Esophagus muscularis mucosa (tissue), 4 donors: Measurements from ENCODE around the gene CMPK1. TPM values are rescaled to one million over a fixed set of nuclear protein-coding genes. Genes with fewer than 3 reads are reported as not detected.

ENCODE experiments used
- DNase-seq: peaks from one replicate; pipeline ENCODE4 v3.0.0-alpha.2; 2017; ENCODE audit errors: extremely low spot score
- H3K27ac ChIP-seq, 4 donors: fragments of 200-600 bp; sonication (generic); replicated peaks in 1 of 4; 1 replicate in 3 of 4; 2 replicates in 1 of 4; pipeline ENCODE4 v1.5.1; 2016 to 2019; ENCODE audit warnings: mild to moderate bottlenecking in 1 of 4
- H3K27me3 ChIP-seq, 4 donors: fragments of 200-600 bp; sonication (generic); one replicate each; pipeline versions ENCODE4 v1.5.1 to v1.6.0; 2016 to 2019
- H3K36me3 ChIP-seq, 4 donors: fragments of 200-600 bp; sonication (generic); one replicate each; pipeline ENCODE4 v1.5.1; 2016 to 2019
- H3K4me1 ChIP-seq, 4 donors: fragments of 200-600 bp; sonication (generic); one replicate each; pipeline ENCODE4 v1.5.1; 2016 to 2019
- H3K4me3 ChIP-seq, 4 donors: fragments of 200-600 bp; sonication (generic); 1 replicate in 2 of 4; 2 replicates in 2 of 4; pipeline ENCODE4 v1.5.1; 2016 to 2019; ENCODE audit warnings: mild to moderate bottlenecking in 4 of 4, moderate library complexity in 1 of 4
- H3K9me3 ChIP-seq, 4 donors: fragments of 200-600 bp; sonication (generic); 1 replicate in 3 of 4; 2 replicates in 1 of 4; pipeline ENCODE4 v1.5.1; 2016 to 2019
- CTCF ChIP-seq, 3 experiments: fragments of 200-600 bp in 2 of 3; fragments of 450-650 bp in 1 of 3; sonication (generic) in 2 of 3; IDR thresholded peaks; one replicate each; pipeline ENCODE4 v1.5.1; 2017 to 2019; ENCODE audit warnings: antibody characterized with exemption in 3 of 3, mild to moderate bottlenecking in 2 of 3, moderate library complexity in 1 of 3
- EP300 ChIP-seq: sonication (generic); formaldehyde crosslinking; IDR thresholded peaks from one replicate; pipeline ENCODE4 v1.6.1; 2017; ENCODE audit warnings: antibody characterized with exemption
- POLR2A ChIP-seq: fragments of 450-650 bp; IDR thresholded peaks from one replicate; pipeline ENCODE4 v1.6.1; 2017; ENCODE audit warnings: antibody characterized with exemption, moderate library complexity, mild to moderate bottlenecking, low read depth
- POLR2AphosphoS5 ChIP-seq, 2 donors: sonication (generic); formaldehyde crosslinking; IDR thresholded peaks; one replicate each; pipeline ENCODE4 v1.6.1; 2017; ENCODE audit warnings: antibody characterized with exemption in 2 of 2
- WGBS: methylation state at CpG from one replicate; pipeline ENCODE4 v1.1.5; 2018; 5-methylcytosine and 5-hydroxymethylcytosine counted together
- intact Hi-C: fragments of 100-400 bp; cut with DNase I; formaldehyde crosslinking; loops from one replicate; pipeline ENCODE4 v1.15.1; 2023
- total RNA-seq, 4 donors: library from RNA; depleted of rRNA; stranded (reverse); fragments of >200 nt; gene quantifications; one replicate each; pipeline versions ENCODE4 v1.1.0 to v1.2.1, GENCODE V29; 2016

CMPK1 gene
- total RNA-seq, 4 donors from 2014 or later, result 94.6 to 167 (median 121) TPM

GRCh38 chr1:47382399-47382983 is 48.9 kb downstream of the CMPK1 start:
- WGBS, result 80% methylated on average over 3 of the region's 3 CpGs
- Histone ChIP-seq H3K27me3 (no peaks in the 10 kb centered on the region), H3K4me1 (peaks cover 0 to 12% (median 5%) of the 10 kb centered on the region in 4 donors), H3K36me3 (peaks cover 0 to 44% (median 22%) of the 10 kb centered on the region in 4 donors), H3K4me3 (no peak overlapping the region), H3K27ac (no peak overlapping the region), H3K9me3 (no peaks in the 10 kb centered on the region)
- TF ChIP-seq EP300 (no peak), POLR2A (no peak), CTCF (IDR thresholded peaks at IDR 0.05) (no peak), POLR2AphosphoS5 (IDR thresholded peaks at IDR 0.05) (no peak)
- intact Hi-C loops, result no loop called here
- DNase-seq, result no peak

DNA sequence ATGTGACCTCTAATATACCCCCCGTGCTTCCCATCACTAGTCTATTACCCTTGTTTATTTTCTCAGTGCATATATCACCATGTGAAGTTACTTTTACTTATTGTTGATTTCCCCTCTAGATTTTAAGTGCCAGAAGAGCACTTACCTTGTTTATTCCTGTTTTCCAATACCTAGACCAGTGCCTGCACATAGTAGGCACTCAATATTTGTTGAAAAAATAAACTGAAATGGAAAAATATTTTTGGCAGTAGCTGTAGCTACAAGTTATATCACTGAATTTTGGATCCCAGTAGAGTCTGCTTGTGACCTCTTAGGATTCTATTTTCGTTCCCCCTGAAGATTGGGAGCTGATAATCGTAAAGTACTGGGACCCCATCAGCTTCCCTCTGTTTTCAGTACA is 50.5 kb downstream of the CMPK1 start:
- H3K27me3 ChIP-seq, result no peaks in the 10 kb centered on the region
- no peaks in the 10 kb centered on the region for H3K9me3 ChIP-seq
- no peak for DNase-seq
- peaks cover 0 to 12% (median 11%) of the 10 kb centered on the region in 4 donors for H3K4me1 ChIP-seq
- WGBS, result 87% methylated on average over 3 of the region's 3 CpGs
- no peak overlapping the region for H3K4me3 ChIP-seq
- no peak for TF ChIP-seq EP300
- no peak for TF ChIP-seq POLR2AphosphoS5 (IDR thresholded peaks at IDR 0.05)
- TF ChIP-seq CTCF (IDR thresholded peaks at IDR 0.05), result no peak
- TF ChIP-seq POLR2A, result no peak
- H3K27ac ChIP-seq, result no peak overlapping the region
- intact Hi-C loops, result no loop called here
- peaks cover 0 to 39% (median 22%) of the 10 kb centered on the region in 4 donors for H3K36me3 ChIP-seq

DNA sequence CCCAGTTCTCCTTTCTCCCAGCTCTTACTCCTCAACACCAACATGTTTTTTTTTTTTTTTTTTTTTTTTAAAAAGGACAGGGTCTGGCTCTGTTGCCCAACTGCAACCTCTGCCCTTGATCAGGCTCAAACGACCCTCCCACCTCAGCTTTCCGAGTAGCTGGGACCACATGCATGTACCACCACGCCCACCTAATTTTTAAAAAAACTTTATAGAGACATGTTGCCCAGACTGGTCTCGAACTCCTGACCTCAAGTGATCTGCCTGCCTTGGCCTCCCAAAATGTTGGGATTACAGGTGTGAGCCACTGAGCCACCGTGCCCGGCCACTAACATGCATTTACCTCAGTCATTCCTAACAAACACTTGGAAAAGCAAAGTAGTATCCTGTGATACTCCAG is 51.4 kb downstream of the CMPK1 start:
- no peak for DNase-seq
- no peaks in the 10 kb centered on the region for H3K27me3 ChIP-seq
- no peak overlapping the region for H3K4me3 ChIP-seq
- H3K36me3 ChIP-seq, result peaks cover 0 to 31% (median 19%) of the 10 kb centered on the region in 4 donors
- WGBS, result 92% methylated on average over 6 of the region's 6 CpGs
- intact Hi-C loops, result no loop called here
- TF ChIP-seq POLR2A (no peak), CTCF (IDR thresholded peaks at IDR 0.05) (no peak), POLR2AphosphoS5 (IDR thresholded peaks at IDR 0.05) (no peak), EP300 (no peak)
- peaks cover 0 to 15% (median 11%) of the 10 kb centered on the region in 4 donors for H3K4me1 ChIP-seq
- no peak overlapping the region for H3K27ac ChIP-seq
- H3K9me3 ChIP-seq, result no peaks in the 10 kb centered on the region

- Histone ChIP-seq H3K36me3 (peaks cover 0 to 21% (median 11%) of the 10 kb centered on the region in 4 donors), H3K9me3 (no peaks in the 10 kb centered on the region), H3K4me1 (peaks cover 0 to 15% (median 11%) of the 10 kb centered on the region in 4 donors), H3K27me3 (no peaks in the 10 kb centered on the region), H3K4me3 (no peak overlapping the region), H3K27ac (no peak overlapping the region)
- intact Hi-C loops, result no loop called here
- no peak for TF ChIP-seq EP300
- no peak for TF ChIP-seq CTCF (IDR thresholded peaks at IDR 0.05)
- TF ChIP-seq POLR2AphosphoS5 (IDR thresholded peaks at IDR 0.05), result no peak
- no peak for TF ChIP-seq POLR2A
- 99% methylated on average over 5 of the region's 5 CpGs for WGBS
- DNase-seq, result no peak
Observed at GRCh38 chr1:47386268-47386667, 52.7 kb downstream of the CMPK1 start.
